NCI-H187 treated with DMSO at 0.1 percent for 48 hours (cell line): Measurements from ENCODE around the gene HEXB.
"Not testable (repeated sequence)": the region's sequence is repeated elsewhere in the genome, so short reads cannot be mapped to it uniquely, and the experiment has no call there.

Source experiments
- DNase-seq: peaks from one replicate; lab custom pipeline; 2025; lab: John Stamatoyannopoulos, UW

The HEXB gene

DNA sequence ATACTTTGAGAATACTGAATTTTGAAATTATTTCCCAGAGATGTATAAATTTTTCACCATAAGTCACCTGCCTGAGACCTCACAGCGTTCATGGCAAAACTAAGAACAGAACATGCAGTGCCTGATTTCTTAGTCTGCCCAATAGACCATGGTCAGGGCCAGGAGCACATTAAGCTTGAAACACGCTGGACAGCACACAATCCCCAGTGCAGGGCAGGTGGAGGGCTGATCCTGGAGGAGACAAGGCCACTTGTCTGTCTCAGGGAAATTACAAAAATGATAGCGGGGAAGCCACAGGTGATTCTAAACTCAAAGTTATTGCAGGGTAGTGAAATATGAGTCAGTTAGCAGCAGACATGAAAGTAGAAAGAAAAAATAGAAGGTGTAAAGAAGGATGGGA is 25.9 kb upstream of the HEXB start:
- DNase-seq: no peak

DNA sequence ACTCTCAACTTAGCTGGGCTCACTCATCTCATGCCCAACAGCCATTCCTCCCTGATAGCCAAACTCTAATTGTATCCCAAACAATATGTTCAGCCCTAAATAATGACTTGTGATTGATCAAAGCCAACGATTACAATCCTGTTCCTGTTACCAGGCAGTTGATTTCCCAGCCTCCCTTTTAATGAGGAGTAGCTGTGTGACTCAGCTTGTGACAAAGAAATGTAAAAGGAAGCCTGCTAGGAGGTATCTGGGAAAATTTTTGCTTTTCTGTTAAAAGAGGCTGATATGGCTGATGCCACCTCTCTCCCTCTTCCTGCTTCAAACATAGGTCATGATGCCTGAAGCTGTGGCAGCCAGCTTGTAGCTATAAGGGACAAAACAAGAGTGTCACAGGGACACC is 24.9 kb upstream of the HEXB start:
- DNase-seq: no peak

DNA sequence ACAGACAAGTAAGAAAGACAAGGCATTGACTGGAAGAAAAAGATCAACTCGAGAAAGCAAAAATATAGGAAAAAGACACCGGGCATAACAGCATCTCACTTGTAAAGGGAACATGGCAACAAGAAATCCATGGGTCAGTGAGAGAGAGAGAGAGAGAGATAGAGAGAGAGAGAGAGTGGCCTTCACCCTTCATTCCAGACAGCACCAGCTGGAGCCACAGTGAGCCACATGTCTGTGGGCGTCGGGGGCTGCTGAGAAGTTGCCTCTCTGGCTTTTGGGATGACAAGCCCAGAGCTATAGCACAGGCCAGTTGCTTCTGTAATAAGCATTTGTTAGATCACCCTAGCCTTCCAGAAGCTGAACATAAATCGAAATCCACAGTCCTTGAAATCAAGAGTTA is 24.2 kb upstream of the HEXB start:
- no peak for DNase-seq

DNA sequence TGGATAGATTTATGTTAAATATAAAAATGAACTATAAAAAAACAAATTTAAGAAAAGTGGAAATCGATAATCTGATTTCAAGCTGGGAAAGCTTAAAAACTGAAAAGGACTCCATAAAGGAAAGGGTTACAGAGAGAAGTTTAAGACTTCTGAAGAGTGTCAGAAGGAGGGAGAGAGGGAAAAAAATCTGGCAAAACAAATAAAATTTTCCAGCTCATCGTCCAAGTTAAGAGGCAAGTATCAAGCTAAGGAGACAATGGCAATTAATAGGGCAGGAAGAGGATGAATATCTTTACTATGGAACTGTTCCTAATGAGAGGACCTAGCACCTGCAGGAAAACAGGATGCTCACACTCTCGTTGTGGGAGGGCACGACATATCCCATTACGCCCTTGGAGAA is 20.5 kb upstream of the HEXB start:
- no peak for DNase-seq

DNA sequence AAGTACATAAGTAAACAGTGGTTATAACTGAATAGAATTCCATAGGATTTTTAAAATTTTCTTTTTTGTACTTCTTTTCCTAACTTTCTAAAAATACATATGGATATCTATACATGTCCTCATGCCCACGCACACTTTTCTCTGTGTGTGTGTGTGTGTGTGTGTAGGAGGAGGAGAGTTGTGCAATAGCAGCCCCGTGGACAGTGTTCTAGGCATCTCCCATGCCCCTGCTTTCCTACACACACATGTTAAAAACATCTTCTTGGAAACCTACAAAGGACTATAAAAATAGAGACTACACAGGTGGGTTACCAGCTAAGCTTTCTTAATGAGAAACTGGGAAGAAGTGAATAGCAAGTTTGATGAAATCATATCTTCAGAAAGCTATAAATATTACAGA is 19.8 kb upstream of the HEXB start:
- no peak for DNase-seq

DNA sequence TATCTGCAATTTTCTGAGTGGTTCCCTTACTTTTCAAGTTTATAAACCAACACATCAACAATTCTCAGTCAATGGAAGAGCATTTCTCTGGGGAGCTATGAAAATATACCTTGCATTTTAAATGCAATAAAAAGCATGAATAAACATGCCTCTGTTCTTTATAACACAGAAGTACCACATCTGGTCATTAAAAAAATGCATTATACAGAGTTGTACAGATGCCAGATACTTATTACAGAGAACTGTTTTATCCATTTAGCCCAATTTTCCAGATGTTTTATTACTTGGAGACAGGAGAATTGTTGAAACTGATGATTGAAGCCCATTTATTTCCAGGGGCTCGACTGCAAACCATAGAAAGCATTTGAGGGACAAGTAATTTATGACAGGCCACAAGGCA is 19.2 kb upstream of the HEXB start:
- no peak for DNase-seq

DNA sequence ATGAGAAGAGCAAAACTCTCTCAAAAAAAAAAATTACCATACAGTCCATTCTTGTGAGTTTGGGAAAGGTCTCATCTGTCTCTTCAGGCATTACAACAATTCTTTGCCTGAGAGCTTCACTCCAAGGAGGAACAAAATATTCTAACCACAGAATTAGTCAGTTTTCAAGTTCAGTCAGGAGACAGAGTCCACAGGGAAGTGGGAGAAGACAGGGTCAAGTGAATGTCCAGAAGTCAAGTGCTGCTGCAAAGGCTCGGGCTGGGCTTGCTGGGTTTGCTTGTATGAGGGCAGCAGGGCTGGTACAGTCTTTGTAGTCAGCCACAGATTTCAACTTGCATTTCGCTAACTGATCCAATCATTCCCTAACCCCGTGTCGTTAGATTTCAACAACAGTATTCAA is 17.6 kb upstream of the HEXB start:
- no peak for DNase-seq

DNA sequence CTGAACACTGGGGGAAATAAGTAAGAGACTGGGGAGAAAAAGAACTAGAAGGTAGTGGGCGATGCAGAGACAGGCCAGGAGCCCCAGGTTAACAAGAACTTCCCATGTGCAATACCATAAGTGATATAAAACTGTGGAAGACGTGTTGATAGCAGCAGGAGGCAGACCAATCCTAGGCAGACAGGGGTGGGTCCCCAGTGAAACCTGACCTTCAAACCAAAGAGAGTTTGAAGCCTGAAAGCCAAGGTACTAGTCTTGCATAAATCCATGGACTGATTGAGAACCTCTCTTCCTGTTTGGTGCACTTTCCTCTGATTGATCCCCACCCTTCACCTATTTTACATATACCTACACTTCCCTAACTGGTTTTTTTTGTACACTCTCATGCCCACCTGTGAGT is 15.2 kb upstream of the HEXB start:
- no peak for DNase-seq

DNA sequence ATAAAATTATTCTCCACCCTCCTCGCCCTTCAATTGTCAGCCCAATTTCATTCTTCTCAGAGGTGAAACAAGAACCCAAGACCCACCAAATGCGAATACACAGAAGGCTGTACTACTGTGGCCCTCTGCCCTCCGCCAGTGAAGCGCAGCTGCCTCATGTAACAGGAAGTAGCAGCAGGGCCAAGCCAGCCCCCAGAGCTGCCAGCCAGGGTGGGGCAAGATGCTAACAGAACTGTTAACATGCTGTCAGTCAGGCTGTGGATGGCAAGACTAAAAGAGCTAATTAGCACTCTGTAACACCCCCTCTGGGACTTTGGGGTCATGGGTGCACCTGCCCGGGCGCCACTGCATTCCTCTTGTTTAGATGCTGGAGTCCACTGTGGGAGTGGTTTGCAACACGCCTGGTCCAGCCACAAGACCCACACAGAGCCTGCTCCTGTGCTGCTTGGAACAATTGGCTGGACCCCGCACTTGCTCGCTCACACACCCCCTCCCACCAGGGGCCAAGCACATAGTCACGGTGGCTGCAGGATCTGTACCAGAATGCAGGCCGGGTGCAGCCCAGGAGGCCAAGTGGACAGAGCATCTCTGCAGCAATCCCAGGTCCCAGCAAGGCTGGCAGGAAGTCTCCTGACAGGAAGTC is 14.5 kb upstream of the HEXB start:
- no peak for DNase-seq

DNA sequence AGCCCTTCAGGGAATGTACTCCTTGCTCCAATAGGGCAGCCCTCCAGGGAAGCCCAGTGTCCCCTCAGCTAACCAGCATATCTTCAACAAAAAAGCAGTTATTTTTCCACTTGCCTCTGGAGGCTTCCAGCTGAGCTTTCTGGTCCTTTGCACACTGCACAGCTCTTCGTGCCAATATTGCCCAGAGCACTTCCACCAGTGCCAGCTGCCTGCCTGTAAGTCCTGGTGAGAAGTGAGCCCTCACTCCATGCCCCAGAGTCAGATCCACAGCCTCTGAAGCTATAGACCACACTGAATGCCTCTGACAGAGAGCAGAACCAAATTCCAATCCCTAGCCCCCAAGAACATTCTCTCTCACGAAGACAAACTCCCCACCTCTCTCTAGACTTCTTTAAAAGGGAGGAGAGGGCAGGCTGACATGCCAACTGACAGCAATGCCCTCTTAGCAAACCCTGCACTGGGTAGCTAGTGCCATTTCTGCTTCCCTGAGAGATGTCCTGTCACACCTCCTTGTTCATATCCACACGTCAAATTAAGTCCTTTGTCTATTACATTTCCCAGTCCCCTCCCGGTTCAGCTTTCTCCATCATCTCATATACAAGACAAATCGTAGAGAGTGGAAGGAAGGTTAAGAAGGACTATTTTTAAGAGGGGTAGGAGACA is 12.7 kb upstream of the HEXB start:
- no peak for DNase-seq

DNA sequence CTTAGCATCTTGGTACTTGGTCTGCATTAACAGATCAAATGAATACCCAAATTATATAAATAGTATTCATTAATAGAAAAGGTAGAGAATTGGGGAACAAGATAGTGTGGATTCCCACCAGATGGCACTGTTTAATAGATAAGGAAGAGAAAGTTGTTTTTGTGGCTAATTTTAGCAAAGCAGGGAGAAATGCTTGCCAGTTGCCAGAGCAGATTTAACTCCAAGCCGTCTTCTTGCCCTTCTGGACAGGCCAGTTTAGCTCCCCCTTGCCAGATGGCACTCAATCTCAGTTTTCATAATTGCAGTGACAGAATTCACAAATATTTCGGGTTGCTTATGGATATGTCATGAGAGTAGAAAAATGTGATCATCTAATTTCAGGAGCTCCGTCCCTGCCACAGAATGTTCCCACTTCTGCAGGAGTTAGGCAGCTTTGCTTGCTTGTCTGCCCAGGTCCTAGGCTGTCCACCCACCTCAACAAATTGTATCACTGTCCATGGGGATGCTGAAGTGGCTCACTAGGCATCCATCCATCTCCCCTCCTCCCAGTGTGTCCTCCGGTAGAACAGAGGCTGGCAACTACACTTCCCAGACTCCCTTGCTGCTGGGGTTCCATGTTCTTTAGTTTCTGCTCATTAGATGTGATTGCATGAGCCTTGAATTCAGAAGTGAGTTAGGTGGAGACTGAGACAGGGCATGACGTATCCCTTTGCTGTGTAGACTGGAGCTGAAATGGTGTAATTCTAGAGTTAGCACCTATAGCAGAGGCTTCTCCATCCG is 11.8 kb upstream of the HEXB start:
- DNase-seq: no peak

DNA sequence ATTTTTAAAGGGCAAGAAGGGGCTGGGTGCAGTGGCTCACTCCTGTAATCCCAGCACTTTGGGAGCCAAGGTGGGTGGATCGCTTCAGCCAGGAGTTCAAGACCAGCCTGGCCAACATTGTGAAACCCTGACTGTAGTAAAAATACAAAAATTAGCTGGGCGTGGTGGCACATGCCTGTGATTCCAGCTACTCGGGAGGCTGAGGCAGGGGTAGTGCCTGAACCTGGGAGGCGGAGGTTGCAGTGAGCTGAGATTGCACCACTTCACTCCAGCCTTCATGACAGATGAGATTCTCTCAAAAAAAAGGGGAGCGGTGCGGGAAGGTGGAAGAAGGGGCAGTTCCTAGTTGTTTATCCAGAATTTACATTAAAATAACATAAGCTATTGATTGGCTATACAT is 8.6 kb upstream of the HEXB start:
- DNase-seq: not testable (repeated sequence)

DNA sequence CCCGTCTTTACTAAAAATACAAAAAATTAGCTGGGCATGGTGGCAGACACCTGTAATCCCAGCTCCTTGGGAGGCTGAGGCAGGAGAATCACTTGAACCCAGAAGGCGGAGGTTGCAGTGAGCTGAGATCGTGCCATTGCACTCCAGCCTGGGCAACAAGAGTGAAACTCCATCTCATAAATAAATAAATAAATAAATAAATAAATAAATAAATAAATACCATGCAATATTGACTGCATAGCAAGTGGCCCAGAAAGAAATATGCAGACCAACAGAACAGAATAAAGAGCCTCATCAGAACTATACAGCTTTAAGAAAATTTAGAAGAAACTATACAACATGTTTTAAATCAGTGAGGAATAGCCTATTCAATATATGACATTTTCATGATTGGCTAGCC is 6.9 kb upstream of the HEXB start:
- not testable (repeated sequence) for DNase-seq

DNA sequence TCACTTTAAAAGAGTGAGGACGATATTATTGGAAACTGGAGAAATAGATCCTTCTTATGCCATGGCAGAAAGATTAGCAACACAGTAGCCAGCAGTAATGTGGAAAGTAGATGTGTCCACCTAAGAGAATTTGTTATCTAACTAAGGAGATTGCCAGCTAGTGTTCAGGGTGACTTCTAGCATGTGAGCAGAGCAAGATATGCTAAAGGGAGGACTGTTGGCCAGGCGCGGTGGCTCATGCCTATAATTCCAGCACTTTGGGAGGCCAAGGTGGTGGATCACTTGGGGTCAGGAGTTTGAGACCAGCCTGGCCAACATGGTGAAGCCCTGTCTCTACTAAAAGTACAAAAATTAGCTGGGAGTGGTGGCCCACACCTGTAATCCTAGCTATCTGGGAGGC is 5.7 kb upstream of the HEXB start:
- not testable (repeated sequence) for DNase-seq

DNA sequence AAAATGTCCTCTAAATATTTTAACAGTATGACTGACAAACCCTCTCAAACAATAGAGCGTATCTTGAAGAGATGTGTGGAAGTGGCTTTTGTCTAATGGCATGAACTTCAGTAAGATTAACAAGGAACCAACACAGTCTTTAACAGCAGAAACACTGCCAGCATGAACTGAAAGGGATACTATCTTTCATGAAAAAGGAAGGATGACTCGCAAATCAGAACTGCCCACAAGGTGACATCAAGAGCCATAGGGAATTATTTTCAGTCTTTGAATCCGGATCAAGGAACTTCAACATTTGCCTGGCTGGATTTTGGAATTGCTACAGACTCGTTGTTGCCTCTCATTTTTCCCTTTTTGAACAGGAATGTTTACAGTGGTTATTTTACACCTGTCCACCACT is 5.1 kb upstream of the HEXB start:
- no peak for DNase-seq

DNA sequence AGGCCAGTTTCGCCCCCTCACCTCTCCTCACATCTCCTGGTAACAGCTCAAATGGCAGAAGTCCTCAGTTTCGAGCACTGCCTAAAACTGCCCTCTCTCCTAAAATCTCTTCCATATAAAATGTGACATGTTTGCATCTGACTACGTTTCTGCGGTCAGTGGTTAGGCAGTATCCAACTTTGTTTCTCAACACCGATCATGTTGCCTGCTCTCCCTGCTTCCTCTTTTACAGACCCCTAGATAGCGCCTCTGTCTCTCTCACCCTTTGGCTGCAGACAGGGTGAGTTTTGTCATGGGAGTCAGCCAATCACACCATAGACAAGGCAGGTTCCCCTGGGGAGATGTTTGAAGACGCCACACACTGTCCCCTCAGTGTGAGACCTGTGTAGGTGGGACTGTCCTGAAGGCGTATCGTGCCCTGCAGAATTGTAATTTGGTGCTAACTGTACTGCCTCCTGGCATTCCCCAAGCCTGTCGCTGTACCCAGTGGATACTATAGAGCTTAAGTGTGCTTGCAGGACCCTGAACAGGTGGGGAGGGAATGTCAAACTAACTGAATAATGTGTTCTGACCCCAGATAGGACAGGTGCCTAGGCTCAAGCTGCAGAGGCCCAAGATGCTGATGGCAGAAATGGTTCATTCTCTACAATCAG is 1.1 kb downstream of the HEXB start:
- no peak for DNase-seq

DNA sequence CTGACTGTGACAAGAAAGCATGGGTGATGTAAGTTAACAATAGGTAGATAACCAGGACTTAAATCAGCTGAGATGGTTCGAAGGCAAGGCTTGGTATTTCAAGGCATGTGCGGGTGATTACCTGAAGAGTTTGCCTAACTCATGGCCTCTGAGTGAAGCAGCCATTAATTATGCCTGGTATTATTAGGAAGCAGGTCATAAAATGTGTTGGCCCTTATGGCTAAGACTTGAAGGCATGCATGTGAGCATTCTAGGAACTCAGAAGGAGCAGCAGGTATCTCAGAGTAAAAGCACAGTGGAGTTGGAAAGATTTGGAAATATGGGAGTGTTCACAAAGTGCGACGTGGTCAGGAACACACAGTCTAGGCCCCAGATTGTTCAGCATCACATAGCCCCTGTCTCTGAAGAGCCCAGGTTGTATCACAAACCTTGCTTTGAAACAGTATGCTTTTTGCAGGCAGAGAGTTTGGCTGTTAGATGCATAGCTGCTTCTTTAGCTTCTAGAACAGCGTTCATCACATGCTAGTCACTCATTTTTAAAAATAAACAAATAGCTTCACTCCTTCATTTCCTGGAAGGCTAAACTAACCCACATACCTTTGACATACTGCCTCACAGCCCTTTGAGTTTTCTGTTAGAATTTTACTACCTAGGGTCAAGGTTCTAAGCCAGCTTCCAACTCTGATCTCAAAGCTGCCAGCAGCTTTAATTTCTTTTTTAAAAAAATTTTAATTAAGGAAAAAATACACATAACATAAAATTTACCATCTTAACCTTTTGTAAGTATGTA is 2.1 kb downstream of the HEXB start:
- no peak for DNase-seq

DNA sequence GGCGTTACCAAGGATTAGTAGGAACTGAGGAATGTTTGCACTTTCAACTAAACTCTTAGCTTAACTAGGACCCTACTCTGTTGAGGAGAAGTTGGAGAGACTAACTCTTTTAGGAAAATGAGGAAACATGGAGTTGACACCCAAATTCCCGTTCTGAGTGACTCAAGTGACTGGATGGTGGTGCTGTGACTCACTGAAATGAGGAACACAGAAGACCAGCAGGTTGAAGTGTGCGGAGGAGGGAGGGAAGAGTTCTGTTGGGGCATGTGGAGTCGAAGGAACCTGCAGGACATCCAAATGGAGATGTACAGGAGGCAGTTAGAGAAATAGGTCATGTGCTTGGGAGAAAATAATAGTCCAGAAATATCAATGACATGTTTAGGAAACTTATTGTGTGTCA is 8.2 kb downstream of the HEXB start:
- no peak for DNase-seq

DNA sequence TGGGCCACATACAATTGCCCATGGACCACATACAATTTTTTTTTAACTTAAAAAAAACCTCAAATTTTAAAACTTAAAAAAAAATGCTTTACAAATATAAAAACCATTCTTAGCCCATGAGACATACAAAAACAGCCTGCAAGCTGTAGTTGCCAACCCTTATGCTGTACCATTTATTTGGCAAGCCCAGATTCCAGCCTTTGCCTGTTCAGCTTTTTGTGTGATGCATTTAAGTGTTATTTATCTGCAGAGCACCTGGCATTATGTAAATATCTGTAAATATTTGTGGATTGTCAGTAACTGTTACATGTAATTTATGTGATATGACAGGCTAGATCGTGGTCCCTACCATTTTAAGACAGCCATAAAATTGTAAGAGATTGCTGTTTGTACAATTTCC is 32.6 kb downstream of the HEXB start:
- DNase-seq: no peak

DNA sequence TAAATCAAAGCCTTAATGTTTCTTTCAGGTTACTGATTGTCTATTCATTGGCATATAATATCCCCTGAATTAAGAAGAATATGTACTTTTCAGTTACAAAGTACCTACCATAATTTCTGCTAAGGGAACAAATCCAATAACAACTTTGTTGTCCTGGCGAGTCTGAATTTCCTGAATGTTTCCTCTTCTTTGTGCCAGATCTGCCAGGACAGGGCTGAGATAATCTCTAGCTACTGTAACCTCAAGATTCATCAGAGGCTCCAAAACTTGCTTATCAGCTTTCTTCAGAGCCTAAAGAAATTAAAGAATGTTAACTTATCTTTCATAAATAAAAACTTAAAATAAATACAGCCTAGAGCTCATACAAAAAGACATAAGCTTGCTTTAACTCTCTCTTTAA is 37.2 kb downstream of the HEXB start:
- DNase-seq: no peak

DNA sequence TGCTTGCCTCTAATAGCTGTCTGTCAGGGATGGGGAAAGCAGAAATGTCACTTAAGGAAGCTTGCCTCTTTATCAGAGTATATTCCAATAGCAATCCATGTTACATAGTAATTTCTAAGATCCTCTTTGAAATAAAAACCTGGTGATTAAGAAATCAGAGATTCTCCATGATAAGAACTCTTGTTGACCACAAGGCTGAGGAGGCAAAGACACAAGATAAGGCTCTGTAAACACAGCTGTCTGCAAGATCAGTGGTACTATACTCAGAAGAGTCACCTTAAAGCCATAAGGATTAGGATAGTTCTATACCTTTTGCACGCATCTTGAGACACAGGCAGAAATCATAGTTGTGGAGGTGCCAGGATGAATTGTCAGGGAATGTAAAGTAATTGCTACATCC is 40.3 kb downstream of the HEXB start:
- no peak for DNase-seq

DNA sequence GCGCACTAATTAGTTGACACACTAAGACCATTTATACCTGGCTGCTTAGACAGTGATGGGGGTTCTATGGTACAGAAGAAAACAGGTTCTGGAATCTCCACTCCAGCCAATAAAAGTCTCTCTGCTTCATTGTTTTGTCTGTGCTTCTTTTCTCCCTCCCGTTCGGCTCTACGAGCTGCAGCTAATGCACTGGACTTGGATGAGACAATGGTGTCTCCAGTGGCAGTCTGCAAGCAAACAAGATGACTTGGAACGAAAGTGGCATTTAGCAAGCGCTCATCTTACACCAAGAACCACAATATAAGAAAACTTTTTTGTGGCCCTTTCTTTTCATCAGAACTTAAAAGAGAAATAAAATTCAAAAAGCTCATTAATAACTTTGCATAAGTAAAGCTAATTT is 51.7 kb downstream of the HEXB start:
- DNase-seq: no peak
